Uterus (tissue), 2 donors: Measurements from ENCODE around the gene CCL11.

ENCODE experiments used
- CTCF ChIP-seq, 4 experiments: fragments of 200-600 bp in 2 of 4; fragments of 450-650 bp in 2 of 4; sonication (generic) in 2 of 4; IDR thresholded peaks; one replicate each; pipeline ENCODE4 v1.5.1; 2016 to 2019; ENCODE audit warnings: antibody characterized with exemption in 4 of 4, mild to moderate bottlenecking in 2 of 4, moderate library complexity in 1 of 4
- POLR2A ChIP-seq, 2 donors: fragments of 450-650 bp; IDR thresholded peaks; one replicate each; pipeline ENCODE4 v1.6.1; 2016; ENCODE audit warnings: antibody characterized with exemption in 2 of 2, mild to moderate bottlenecking in 1 of 2, moderate library complexity in 1 of 2

- TF ChIP-seq POLR2A (IDR thresholded peaks at IDR 0.05): no peak
- TF ChIP-seq CTCF (IDR thresholded peaks at IDR 0.05): no peak
Observed at GRCh38 chr17:34301986-34302385, 16.4 kb downstream of the CCL11 start.
